Mucosa of stomach (tissue), 1 donor: ENCODE data around the gene KCNJ4.
"Not testable (repeated sequence)": the region's sequence is repeated elsewhere in the genome, so short reads cannot be mapped to it uniquely, and the experiment has no call there.

Experiments used
- H3K27me3 ChIP-seq: one replicate; pipeline ENCODE4 v1.7.0; 2013; ENCODE audit warnings: mild to moderate bottlenecking, low read length; ENCODE audit not compliant: control insufficient read depth, insufficient read depth
- H3K36me3 ChIP-seq: one replicate; pipeline ENCODE4 v1.7.0; 2013; ENCODE audit warnings: low read length; ENCODE audit not compliant: control insufficient read depth, insufficient read depth
- H3K4me1 ChIP-seq: one replicate; pipeline ENCODE4 v1.7.0; 2013; ENCODE audit warnings: mild to moderate bottlenecking, low read length; ENCODE audit not compliant: control insufficient read depth, insufficient read depth
- H3K4me3 ChIP-seq: one replicate; pipeline ENCODE4 v1.7.0; 2013; ENCODE audit warnings: low read length
- H3K9ac ChIP-seq: one replicate; pipeline ENCODE4 v1.7.0; 2013; ENCODE audit warnings: mild to moderate bottlenecking, low read length, moderate library complexity
- H3K9me3 ChIP-seq: one replicate; pipeline ENCODE4 v1.7.0; 2013; ENCODE audit warnings: mild to moderate bottlenecking, low read length, moderate library complexity; ENCODE audit not compliant: control insufficient read depth
- donor health status: Pancreatic carcinoma.

The KCNJ4 gene

DNA sequence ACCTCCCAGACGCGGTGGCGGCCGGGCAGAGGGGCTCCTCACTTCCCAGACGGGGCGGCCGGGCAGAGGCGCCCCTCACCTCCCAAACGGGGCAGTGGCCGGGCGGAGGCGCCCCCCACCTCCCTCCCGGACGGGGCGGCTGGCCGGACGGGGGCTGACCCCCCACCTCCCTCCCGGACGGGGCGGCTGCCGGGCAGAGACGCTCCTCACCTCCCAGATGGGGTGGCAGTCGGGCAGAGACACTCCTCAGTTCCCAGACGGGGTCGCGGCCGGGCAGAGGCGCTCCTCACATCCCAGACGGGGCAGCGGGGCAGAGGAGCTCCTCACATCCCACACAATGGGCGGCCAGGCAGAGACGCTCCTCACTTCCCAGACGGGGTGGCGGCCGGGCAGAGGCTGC, 45.1 kb downstream of the KCNJ4 start:
- not testable (repeated sequence) for H3K9ac ChIP-seq, H3K9me3 ChIP-seq, H3K4me3 ChIP-seq, H3K27me3 ChIP-seq, H3K4me1 ChIP-seq, H3K36me3 ChIP-seq

DNA sequence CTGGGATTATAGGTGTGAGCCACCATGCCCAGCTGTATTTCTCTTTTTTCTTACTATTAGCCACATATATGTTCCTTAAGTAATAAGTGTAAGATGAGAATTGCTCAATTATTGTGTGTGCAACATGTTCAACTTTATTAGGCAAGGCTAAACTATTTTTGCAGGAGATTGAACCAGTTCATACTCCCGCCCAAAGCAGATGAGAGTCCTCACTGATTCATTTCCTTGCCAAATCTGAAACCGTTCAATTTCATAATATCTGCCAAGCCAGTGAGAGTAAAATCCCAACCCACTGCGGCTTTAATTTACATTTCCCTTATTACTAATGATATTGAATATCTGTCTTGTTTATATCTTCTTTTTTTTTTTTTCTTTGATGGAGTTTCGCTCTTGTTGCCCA, 48.4 kb downstream of the KCNJ4 start:
- Histone ChIP-seq H3K4me1 (no peaks in the 10 kb centered on the region), H3K9me3 (no peaks in the 10 kb centered on the region), H3K27me3 (peaks cover 2% of the 10 kb centered on the region), H3K9ac (no peak overlapping the region), H3K4me3 (no peak overlapping the region), H3K36me3 (no peaks in the 10 kb centered on the region)

DNA sequence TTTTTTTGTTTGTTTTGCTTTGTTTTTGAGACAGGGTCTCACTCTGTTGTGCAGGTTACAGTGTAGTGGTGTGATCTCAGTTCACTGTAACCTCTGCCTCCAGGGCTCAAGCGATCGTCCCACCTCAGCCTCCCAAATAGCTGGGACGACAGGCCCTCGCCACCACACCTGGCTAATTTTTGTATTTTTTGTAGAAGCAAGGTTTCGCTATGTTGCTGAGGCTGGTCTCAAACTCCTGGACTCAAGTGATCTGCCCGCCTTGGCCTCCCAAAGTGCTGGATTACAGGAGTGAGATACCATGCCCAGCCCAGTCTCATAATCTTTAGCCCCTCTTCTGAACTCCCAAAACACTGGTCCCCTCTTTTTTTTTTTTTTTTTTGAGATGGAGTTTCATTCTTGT, 50.6 kb downstream of the KCNJ4 start:
- no peak overlapping the region for H3K4me3 ChIP-seq
- no peaks in the 10 kb centered on the region for H3K4me1 ChIP-seq
- peaks cover 6% of the 10 kb centered on the region for H3K27me3 ChIP-seq

DNA sequence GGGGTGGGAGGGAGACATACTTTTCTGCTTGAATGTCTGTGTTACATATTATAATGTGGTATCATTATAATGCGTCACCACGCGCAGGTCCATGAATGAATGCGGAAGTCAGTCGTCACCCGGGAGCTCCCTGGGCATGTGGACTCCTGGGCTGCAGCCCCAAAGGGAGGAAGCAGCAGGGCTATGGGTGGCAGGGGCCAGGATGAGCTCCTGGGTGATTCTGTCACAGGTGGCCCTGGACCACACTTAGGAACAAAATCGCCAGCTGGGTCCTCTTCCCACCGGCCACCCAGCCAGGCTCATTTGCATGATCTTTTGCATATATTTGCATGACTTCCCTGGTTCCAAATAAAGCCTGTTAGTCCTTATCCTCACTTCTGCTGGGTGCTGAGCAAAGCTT, 51.2 kb downstream of the KCNJ4 start:
- Histone ChIP-seq H3K27me3 (peaks cover 6% of the 10 kb centered on the region), H3K4me1 (no peaks in the 10 kb centered on the region), H3K9me3 (no peaks in the 10 kb centered on the region), H3K36me3 (no peaks in the 10 kb centered on the region), H3K9ac (no peak overlapping the region), H3K4me3 (no peak overlapping the region)

More for the DNA sequence above, 50.6 kb downstream of the KCNJ4 start:
- Histone ChIP-seq H3K36me3 (no peaks in the 10 kb centered on the region), H3K9ac (no peak overlapping the region), H3K9me3 (no peaks in the 10 kb centered on the region)

DNA sequence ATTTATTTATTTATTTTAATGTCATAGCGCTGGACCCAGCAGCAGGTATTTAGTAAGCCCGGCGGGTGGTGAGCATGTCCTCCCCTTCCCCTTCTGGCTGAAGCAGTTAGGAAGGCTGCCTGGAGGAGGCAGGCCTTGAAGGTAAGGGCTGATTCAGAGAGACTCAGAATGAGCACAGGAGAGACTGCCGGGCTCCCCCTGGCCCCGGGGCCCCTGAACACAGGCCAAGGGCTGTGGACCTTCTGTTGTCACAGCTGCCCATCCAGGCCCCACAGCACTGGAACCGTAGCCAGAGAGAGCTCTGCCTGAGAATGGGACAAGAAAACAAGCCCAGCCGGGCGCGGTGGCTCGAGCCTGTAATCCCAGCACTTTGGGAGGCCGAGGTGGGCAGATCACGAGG, 52.8 kb downstream of the KCNJ4 start:
- H3K4me1 ChIP-seq = no peaks in the 10 kb centered on the region
- H3K27me3 ChIP-seq = peaks cover 6% of the 10 kb centered on the region
- no peak overlapping the region for H3K9ac ChIP-seq
- no peaks in the 10 kb centered on the region for H3K9me3 ChIP-seq
- H3K4me3 ChIP-seq = no peak overlapping the region
- no peaks in the 10 kb centered on the region for H3K36me3 ChIP-seq

DNA sequence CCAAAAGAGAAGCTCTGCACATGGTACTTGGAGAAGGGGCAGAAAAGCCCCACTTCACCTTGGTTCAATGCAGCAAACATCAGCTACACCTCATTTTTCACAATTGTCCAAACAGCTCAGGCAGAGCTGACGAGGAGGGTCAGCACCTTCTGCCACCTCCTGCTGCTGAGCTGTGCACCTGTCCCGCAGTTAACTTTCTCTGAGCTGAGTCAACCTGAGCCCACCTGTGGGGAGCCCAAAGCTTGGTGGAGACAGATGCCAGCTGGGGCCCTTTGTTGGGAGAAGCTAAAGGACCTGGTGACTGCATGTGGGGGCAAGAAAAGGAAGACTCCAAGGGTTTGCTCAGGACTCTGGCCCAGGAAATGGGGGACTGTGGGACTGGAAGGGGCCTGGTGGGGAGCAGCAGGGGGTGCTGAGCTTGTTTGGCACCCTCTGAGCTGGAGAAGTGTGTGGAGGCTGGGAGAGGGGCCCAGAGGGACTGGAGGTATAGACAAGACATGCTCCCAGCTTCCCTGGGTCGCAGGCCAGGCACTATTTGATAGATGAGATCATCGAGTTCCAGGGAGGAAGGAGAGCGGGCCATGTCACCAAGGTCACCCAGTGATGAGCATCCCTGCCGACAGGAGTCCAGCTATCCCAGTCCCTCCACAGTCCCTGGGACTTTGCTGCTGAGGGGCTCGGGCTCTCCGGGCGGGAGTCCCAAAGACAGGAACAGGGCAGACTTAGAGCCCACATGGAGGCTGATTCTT, 53.5 kb downstream of the KCNJ4 start:
- Histone ChIP-seq H3K4me1 (no peaks in the 10 kb centered on the region), H3K36me3 (no peaks in the 10 kb centered on the region), H3K27me3 (peaks cover 6% of the 10 kb centered on the region), H3K9ac (no peak overlapping the region), H3K4me3 (no peak overlapping the region), H3K9me3 (no peaks in the 10 kb centered on the region)

DNA sequence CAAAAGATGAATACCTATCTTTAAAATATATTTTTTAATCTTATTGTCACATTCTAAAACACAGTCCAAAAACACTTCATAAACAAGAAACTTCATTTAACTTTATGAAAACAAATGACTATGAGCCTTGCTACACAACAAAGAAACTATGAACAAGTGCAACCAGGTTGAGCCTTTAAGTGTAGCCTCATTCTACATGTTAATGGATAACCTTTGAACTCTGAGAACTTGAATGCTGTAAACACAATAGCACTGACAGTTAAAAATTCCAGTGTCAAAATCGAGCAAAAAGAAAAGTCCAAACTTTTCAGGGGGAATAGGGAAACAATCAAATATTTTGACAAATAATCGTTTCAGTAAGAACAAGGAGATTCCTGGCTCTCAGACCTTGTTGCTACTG, 54.7 kb downstream of the KCNJ4 start:
- H3K4me3 ChIP-seq, H3K9ac ChIP-seq: not testable (repeated sequence)

DNA sequence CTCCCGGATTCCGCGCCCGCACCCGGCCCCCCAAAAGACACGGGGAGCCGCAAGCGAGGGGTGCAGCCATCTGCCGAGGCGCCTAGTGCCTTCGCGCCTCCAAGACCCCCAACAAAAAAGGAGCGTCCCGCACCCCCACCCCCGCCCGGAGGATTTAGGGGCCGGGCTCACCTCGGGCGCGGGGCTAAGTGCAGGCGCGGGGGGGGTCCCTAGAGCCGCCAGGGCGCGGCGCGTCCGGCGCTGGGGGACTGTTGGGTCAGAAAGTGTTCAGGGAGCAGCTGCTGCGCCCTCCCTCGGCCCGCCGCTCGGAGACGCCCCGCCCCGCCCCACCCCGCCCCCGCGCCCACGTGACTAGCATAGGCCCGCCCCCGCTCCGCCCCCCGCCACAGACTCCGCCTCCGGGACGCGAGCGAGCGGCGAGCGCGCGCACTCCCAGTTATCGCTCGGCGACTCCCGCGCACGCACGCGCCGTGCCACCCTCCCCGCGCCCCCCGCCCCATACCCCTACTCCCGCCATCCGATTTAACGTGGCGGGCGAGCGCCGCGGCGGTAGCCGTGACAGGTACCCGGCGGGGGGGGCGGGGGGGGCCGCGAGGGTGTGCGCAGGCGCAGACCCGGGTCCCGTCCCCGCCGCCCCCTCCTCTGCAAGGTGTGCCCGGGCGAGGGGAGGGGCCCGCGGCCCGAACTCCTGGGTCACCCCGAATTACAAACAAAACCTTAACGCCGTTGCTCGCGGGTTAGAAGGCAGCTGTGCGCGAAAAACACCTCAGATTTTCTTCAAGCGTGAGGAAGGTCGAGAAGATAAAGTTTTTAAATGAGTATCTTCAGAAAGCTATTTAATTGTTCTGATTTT, 56.2 kb downstream of the KCNJ4 start:
- Histone ChIP-seq H3K4me1 (no peaks in the 10 kb centered on the region), H3K4me3 (peak overlapping the region; percentile 41), H3K36me3 (no peaks in the 10 kb centered on the region), H3K27me3 (peaks cover 6% of the 10 kb centered on the region), H3K9ac (no peak overlapping the region), H3K9me3 (no peaks in the 10 kb centered on the region)

More for the DNA sequence above, 54.7 kb downstream of the KCNJ4 start:
- not testable (repeated sequence) for H3K4me1 ChIP-seq, H3K27me3 ChIP-seq, H3K9me3 ChIP-seq, H3K36me3 ChIP-seq

DNA sequence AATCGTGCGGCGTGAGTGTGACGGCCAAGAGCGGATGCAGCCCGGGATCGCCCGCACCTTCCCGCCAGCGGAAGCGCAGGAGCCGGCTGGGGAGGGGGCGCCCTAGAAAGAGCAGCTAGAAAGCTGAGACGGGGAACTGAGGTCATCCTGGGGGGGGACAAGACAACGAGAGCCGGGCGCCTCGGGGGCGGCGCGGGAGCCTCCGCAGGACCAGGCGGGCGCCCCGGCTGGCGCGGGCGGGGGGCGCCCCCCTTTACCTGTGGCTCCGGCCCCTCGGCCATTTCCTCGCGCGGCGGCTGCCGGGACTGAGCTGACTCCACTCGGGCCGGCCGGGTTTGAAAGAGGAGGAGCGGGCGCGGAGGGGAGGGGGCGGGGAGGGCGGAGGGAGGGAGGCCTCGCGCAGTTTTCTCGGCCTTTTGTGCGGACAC, 56.8 kb downstream of the KCNJ4 start:
- H3K9ac ChIP-seq = peak overlapping the region; percentile 62
- not testable (repeated sequence) for H3K4me1 ChIP-seq, H3K9me3 ChIP-seq, H3K4me3 ChIP-seq, H3K36me3 ChIP-seq, H3K27me3 ChIP-seq

DNA sequence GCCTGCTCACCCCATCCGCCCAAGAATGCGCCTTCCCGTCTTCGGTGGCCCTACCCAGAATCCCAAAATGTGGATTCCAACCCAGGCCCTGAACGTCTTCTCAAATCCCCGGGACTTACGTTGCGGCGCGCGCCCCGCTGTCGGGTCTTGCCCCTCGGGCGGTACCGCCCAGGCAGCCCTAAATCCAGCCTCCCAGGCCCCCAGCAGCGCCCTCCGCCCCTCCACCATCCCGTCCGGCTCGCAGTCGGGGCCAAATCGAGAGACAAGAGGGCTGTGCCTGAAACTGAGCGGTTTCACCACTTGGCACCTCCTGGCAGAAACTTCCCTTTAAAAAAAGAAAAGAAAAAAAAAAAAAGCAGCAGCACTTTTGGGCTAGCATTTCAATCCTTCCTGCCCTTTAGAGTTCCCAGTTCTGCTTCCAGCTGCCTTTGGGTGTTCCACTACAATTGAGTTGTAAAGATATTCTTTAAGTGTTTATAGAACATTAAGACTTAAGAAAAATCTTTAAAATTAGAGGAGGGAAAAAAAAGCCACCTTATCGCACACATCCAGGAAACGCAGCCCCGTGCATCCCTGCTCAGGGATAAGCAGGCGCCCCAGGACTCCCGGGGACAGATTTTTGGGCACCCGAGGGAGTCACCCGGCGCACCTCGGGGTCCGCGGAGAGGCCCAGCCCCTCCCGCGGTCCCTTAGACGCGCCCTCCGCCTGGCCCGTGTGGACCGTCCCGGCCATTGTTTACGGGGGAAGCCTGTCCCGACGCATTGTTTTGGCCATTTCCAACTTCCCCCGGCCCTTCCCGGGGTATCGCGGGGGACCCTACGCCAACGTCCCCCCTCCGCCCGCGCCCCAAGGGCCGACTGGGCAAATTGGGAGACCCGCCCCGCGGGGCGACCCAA, 57.6 kb downstream of the KCNJ4 start:
- H3K9ac ChIP-seq = peak overlapping the region; percentile 47
- H3K36me3 ChIP-seq = no peaks in the 10 kb centered on the region
- no peaks in the 10 kb centered on the region for H3K9me3 ChIP-seq
- H3K27me3 ChIP-seq = peaks cover 6% of the 10 kb centered on the region
- no peaks in the 10 kb centered on the region for H3K4me1 ChIP-seq
- H3K4me3 ChIP-seq = no peak overlapping the region

DNA sequence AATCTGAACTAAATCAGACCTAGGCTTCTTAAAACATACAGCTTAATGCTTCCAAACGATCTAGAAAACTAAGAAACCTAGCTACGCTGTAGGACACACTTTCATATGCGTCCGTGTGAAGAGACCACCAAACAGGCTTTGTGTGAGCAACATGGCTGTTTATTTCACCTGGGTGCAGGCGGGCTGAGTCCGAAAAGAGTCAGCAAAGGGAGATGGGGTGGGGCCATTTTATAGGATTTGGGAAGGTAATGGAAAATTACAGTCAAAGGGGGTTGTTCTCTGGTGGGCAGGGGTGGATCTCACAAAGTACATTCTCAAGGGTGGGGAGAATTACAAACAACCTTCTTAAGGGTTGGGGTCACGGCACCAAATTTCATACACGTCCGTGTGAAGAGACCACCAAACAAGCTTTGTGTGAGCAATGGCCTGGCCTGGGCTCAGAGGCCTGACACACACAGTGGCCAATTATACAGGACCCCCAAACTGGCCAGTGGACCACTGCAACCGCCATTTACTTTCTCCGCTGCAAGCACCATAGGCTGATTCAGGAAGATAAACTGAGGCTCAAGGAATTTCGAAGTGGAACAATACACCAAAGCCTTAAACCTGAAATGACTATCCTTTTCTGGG, 58.4 kb downstream of the KCNJ4 start:
- H3K4me3 ChIP-seq, H3K9me3 ChIP-seq, H3K36me3 ChIP-seq, H3K4me1 ChIP-seq, H3K27me3 ChIP-seq: not testable (repeated sequence)
- peak overlapping the region; percentile 47 for H3K9ac ChIP-seq
